ENCODE measurements around the gene TFE3. TPM values are rescaled to one million over a fixed set of nuclear protein-coding genes. Genes with fewer than 3 reads are reported as not detected.
A peak's percentile ranks its signal among the peaks of the same experiment; 100 is the strongest.

Gene TFE3
- total RNA-seq, 1 experiment from 2014 or later: 46.4 TPM

- H3K4me1 Mint-ChIP-seq: peaks cover 6% of the 10 kb centered on the region; the same call in 1 of the 2 replicates
- no peak for DNase-seq (ENCODE audit: low spot score)
- ATAC-seq: no peak
- TF ChIP-seq JUN (CRISPR knock-in tag; IDR thresholded peaks at IDR 0.05) (no peak), ZNF263 (CRISPR knock-in tag; IDR thresholded peaks at IDR 0.05; ENCODE audit: low read depth) (no peak), E2F1 (CRISPR knock-in tag; IDR thresholded peaks at IDR 0.05) (no peak), ZNF281 (CRISPR knock-in tag; IDR thresholded peaks at IDR 0.05) (no peak), SMAD4 (CRISPR knock-in tag; IDR thresholded peaks at IDR 0.05) (no peak), SP1 (CRISPR knock-in tag; conservative IDR thresholded peaks at IDR 0.05) (no peak), CTCF (IDR thresholded peaks at IDR 0.05) (no peak), IRF2 (CRISPR knock-in tag; IDR thresholded peaks at IDR 0.05; ENCODE audit: borderline replicate concordance, low read depth) (no peak), ZNF532 (CRISPR knock-in tag; IDR thresholded peaks at IDR 0.05; ENCODE audit: borderline replicate concordance) (no peak), ZNF121 (CRISPR knock-in tag; IDR thresholded peaks at IDR 0.05) (no peak), CREM (CRISPR knock-in tag; IDR thresholded peaks at IDR 0.05) (no peak)
- no peaks in the 10 kb centered on the region for H3K9me3 Mint-ChIP-seq
- ChIA-PET CTCF (no interaction called here), POLR2A (no interaction called here)
- H3K4me3 Mint-ChIP-seq: no peak overlapping the region
- H3K36me3 Mint-ChIP-seq: peaks cover 48% of the 10 kb centered on the region
- no peak overlapping the region for H3K27ac Mint-ChIP-seq
- H3K27me3 Mint-ChIP-seq (ENCODE audit: low read depth): no peaks in the 10 kb centered on the region
Measured at GRCh38 chrX:48997455-48997854, 45.7 kb downstream of the TFE3 start.

- ATAC-seq: no peak
- H3K4me1 Mint-ChIP-seq: peaks cover 6% of the 10 kb centered on the region; the same call in 1 of the 2 replicates
- no peak for TF ChIP-seq ZNF396 (CRISPR knock-in tag; IDR thresholded peaks at IDR 0.05; ENCODE audit: borderline replicate concordance)
- no peak for TF ChIP-seq SMAD3 (CRISPR knock-in tag; IDR thresholded peaks at IDR 0.05; ENCODE audit: borderline replicate concordance)
- no peak for TF ChIP-seq TEAD1 (CRISPR knock-in tag; IDR thresholded peaks at IDR 0.05)
- TF ChIP-seq GTF2I (CRISPR knock-in tag; conservative IDR thresholded peaks at IDR 0.05): no peak
- no peak for TF ChIP-seq ZNF423 (CRISPR knock-in tag; IDR thresholded peaks at IDR 0.05)
- TF ChIP-seq ZNF425 (CRISPR knock-in tag; conservative IDR thresholded peaks at IDR 0.05): no peak
- TF ChIP-seq ZNF416 (CRISPR knock-in tag; IDR thresholded peaks at IDR 0.05): no peak
- TF ChIP-seq USF2 (CRISPR knock-in tag; IDR thresholded peaks at IDR 0.05): no peak
- no peak for TF ChIP-seq CTCF (IDR thresholded peaks at IDR 0.05)
- POLR2A ChIA-PET: no interaction called here
- peaks cover 51% of the 10 kb centered on the region for H3K36me3 Mint-ChIP-seq
- DNase-seq (ENCODE audit: low spot score): peak; percentile 41
- H3K4me3 Mint-ChIP-seq: no peak overlapping the region
- no peaks in the 10 kb centered on the region for H3K27me3 Mint-ChIP-seq (ENCODE audit: low read depth)
- H3K27ac Mint-ChIP-seq: no peak overlapping the region
- H3K9me3 Mint-ChIP-seq: no peaks in the 10 kb centered on the region
- CTCF ChIA-PET: no interaction called here
Measured at GRCh38 chrX:48996969-48997368, 46.2 kb downstream of the TFE3 start.
